ENCODE measurements around the gene RPP25L.
A peak's percentile ranks its signal among the peaks of the same experiment; 100 is the strongest.

RPP25L gene

GRCh38 chr9:34589636-34590380 is 22.1 kb downstream of the RPP25L start, which contains the start of gene CNTFR:
Gene CNTFR, minus strand, starts transcription at chr9:34589724. Its CDS starts 20,743 bp downstream, at chr9:34568981.
- Histone ChIP-seq H3K36me3 (ENCODE audit: insufficient read depth, low read length) (no peaks in the 10 kb centered on the region), H3K4me1 (ENCODE audit: insufficient read depth, low read length) (peaks cover 36% of the 10 kb centered on the region), H3K9ac (ENCODE audit: low read depth, low read length) (peak within 1 kb of the TSS; percentile 76), H3K9me3 (ENCODE audit: control insufficient read depth, insufficient read depth, low read length) (no peaks in the 10 kb centered on the region)

- peak overlapping the region; percentile 76; the same call in 1 of the 2 replicates for H3K9ac ChIP-seq (ENCODE audit: low read depth, low read length)
- peaks cover 36% of the 10 kb centered on the region for H3K4me1 ChIP-seq (ENCODE audit: insufficient read depth, low read length)
- H3K9me3 ChIP-seq (ENCODE audit: control insufficient read depth, insufficient read depth, low read length) = no peaks in the 10 kb centered on the region
- H3K36me3 ChIP-seq (ENCODE audit: insufficient read depth, low read length) = no peaks in the 10 kb centered on the region
Measured at GRCh38 chr9:34588671-34589635, 22.9 kb downstream of the RPP25L start.

- Histone ChIP-seq H3K9ac (ENCODE audit: low read depth, low read length) (no peak overlapping the region), H3K4me1 (ENCODE audit: insufficient read depth, low read length) (peaks cover 25% of the 10 kb centered on the region), H3K36me3 (ENCODE audit: insufficient read depth, low read length) (no peaks in the 10 kb centered on the region)
Measured at GRCh38 chr9:34587271-34587670, 24.6 kb downstream of the RPP25L start.

GRCh38 chr9:34585946-34586669 is 25.8 kb downstream of the RPP25L start:
- H3K9ac ChIP-seq (ENCODE audit: low read depth, low read length) = no peak overlapping the region; the same call in 1 of the 2 replicates
- H3K9me3 ChIP-seq (ENCODE audit: control insufficient read depth, insufficient read depth, low read length) = no peaks in the 10 kb centered on the region
- H3K4me1 ChIP-seq (ENCODE audit: insufficient read depth, low read length) = peaks cover 25% of the 10 kb centered on the region
- H3K36me3 ChIP-seq (ENCODE audit: insufficient read depth, low read length) = no peaks in the 10 kb centered on the region

More at GRCh38 chr9:34587271-34587670, 24.6 kb downstream of the RPP25L start:
- H3K9me3 ChIP-seq (ENCODE audit: control insufficient read depth, insufficient read depth, low read length) = no peaks in the 10 kb centered on the region

- Histone ChIP-seq H3K9ac (ENCODE audit: low read depth, low read length) (no peak overlapping the region), H3K36me3 (ENCODE audit: insufficient read depth, low read length) (no peaks in the 10 kb centered on the region), H3K4me1 (ENCODE audit: insufficient read depth, low read length) (peaks cover 29% of the 10 kb centered on the region), H3K9me3 (ENCODE audit: control insufficient read depth, insufficient read depth, low read length) (no peaks in the 10 kb centered on the region)
Measured at GRCh38 chr9:34584970-34585369, 26.9 kb downstream of the RPP25L start.

- no peaks in the 10 kb centered on the region for H3K36me3 ChIP-seq (ENCODE audit: insufficient read depth, low read length)
- no peak overlapping the region for H3K9ac ChIP-seq (ENCODE audit: low read depth, low read length)
- no peaks in the 10 kb centered on the region for H3K9me3 ChIP-seq (ENCODE audit: control insufficient read depth, insufficient read depth, low read length)
- H3K4me1 ChIP-seq (ENCODE audit: insufficient read depth, low read length) = peaks cover 32% of the 10 kb centered on the region
Measured at GRCh38 chr9:34582787-34583186, 29.1 kb downstream of the RPP25L start.

- Histone ChIP-seq H3K4me1 (ENCODE audit: insufficient read depth, low read length) (peaks cover 38% of the 10 kb centered on the region), H3K36me3 (ENCODE audit: insufficient read depth, low read length) (no peaks in the 10 kb centered on the region), H3K9ac (ENCODE audit: low read depth, low read length) (no peak overlapping the region)
Measured at GRCh38 chr9:34581318-34581717, 30.6 kb downstream of the RPP25L start.

GRCh38 chr9:34580358-34580757 is 31.5 kb downstream of the RPP25L start:
- no peaks in the 10 kb centered on the region for H3K9me3 ChIP-seq (ENCODE audit: control insufficient read depth, insufficient read depth, low read length)
- H3K4me1 ChIP-seq (ENCODE audit: insufficient read depth, low read length) = peaks cover 32% of the 10 kb centered on the region
- H3K36me3 ChIP-seq (ENCODE audit: insufficient read depth, low read length) = no peaks in the 10 kb centered on the region
- no peak overlapping the region for H3K9ac ChIP-seq (ENCODE audit: low read depth, low read length)

More at GRCh38 chr9:34581318-34581717, 30.6 kb downstream of the RPP25L start:
- H3K9me3 ChIP-seq (ENCODE audit: control insufficient read depth, insufficient read depth, low read length) = no peaks in the 10 kb centered on the region

GRCh38 chr9:34579808-34580163 is 32.1 kb downstream of the RPP25L start:
- Histone ChIP-seq H3K36me3 (ENCODE audit: insufficient read depth, low read length) (no peaks in the 10 kb centered on the region), H3K9ac (ENCODE audit: low read depth, low read length) (no peak overlapping the region; the same call in 1 of the 2 replicates), H3K4me1 (ENCODE audit: insufficient read depth, low read length) (peaks cover 26% of the 10 kb centered on the region), H3K9me3 (ENCODE audit: control insufficient read depth, insufficient read depth, low read length) (no peaks in the 10 kb centered on the region)

GRCh38 chr9:34579104-34579807 is 32.6 kb downstream of the RPP25L start:
- peak overlapping the region; percentile 46; the same call in 1 of the 2 replicates for H3K9ac ChIP-seq (ENCODE audit: low read depth, low read length)

GRCh38 chr9:34578241-34579103 is 33.4 kb downstream of the RPP25L start:
- Histone ChIP-seq H3K36me3 (ENCODE audit: insufficient read depth, low read length) (no peaks in the 10 kb centered on the region), H3K9me3 (ENCODE audit: control insufficient read depth, insufficient read depth, low read length) (no peaks in the 10 kb centered on the region), H3K9ac (ENCODE audit: low read depth, low read length) (peak overlapping the region; percentile 46), H3K4me1 (ENCODE audit: insufficient read depth, low read length) (peaks cover 34% of the 10 kb centered on the region)

More at GRCh38 chr9:34579104-34579807, 32.6 kb downstream of the RPP25L start:
- Histone ChIP-seq H3K36me3 (ENCODE audit: insufficient read depth, low read length) (no peaks in the 10 kb centered on the region), H3K4me1 (ENCODE audit: insufficient read depth, low read length) (peaks cover 28% of the 10 kb centered on the region), H3K9me3 (ENCODE audit: control insufficient read depth, insufficient read depth, low read length) (no peaks in the 10 kb centered on the region)

- no peaks in the 10 kb centered on the region for H3K36me3 ChIP-seq (ENCODE audit: insufficient read depth, low read length)
- no peaks in the 10 kb centered on the region for H3K9me3 ChIP-seq (ENCODE audit: control insufficient read depth, insufficient read depth, low read length)
- peak overlapping the region; percentile 46 for H3K9ac ChIP-seq (ENCODE audit: low read depth, low read length)
- H3K4me1 ChIP-seq (ENCODE audit: insufficient read depth, low read length) = peaks cover 39% of the 10 kb centered on the region
Measured at GRCh38 chr9:34577400-34578240, 34.3 kb downstream of the RPP25L start.

Measured in ES-I3 (cell line).